H9 (cell line): ENCODE data around the gene CD79B. TPM values are rescaled to one million over a fixed set of nuclear protein-coding genes. Genes with fewer than 3 reads are reported as not detected.

Experiments used
- DNase-seq: peaks from one replicate; pipeline ENCODE4 v3.0.0-alpha.2; 2017
- H2AFZ ChIP-seq: one replicate; pipeline ENCODE4 v1.6.1; 2013; ENCODE audit warnings: mild to moderate bottlenecking, low read length, control low read depth, moderate library complexity
- H2AK5ac ChIP-seq: 2 replicates; pipeline ENCODE4 v1.6.1; 2013; ENCODE audit warnings: low read length, control low read depth, mixed read lengths; ENCODE audit not compliant: insufficient read length
- H2BK120ac ChIP-seq: one replicate; pipeline ENCODE4 v1.6.1; 2013; ENCODE audit warnings: low read depth, mild to moderate bottlenecking, low read length, control low read depth, inconsistent platforms; ENCODE audit not compliant: poor library complexity, severe bottlenecking
- H2BK12ac ChIP-seq: 2 replicates; pipeline ENCODE4 v1.6.1; 2013; ENCODE audit warnings: low read length, control low read depth, mixed read lengths, low read depth; ENCODE audit not compliant: insufficient read length
- H2BK15ac ChIP-seq: 2 replicates; pipeline ENCODE4 v1.6.1; 2013; ENCODE audit warnings: low read depth, low read length, control low read depth
- H2BK20ac ChIP-seq: one replicate; pipeline ENCODE4 v1.6.1; 2013; ENCODE audit warnings: low read depth, mild to moderate bottlenecking, low read length, control low read depth, inconsistent platforms; ENCODE audit not compliant: poor library complexity, severe bottlenecking
- H2BK5ac ChIP-seq: 2 replicates; pipeline ENCODE4 v1.6.1; 2013; ENCODE audit warnings: low read length, control low read depth, mixed read lengths; ENCODE audit not compliant: insufficient read length
- H3K14ac ChIP-seq: 2 replicates; pipeline ENCODE4 v1.6.1; 2013; ENCODE audit warnings: low read length, control low read depth; ENCODE audit not compliant: insufficient read depth
- H3K18ac ChIP-seq: 2 replicates; pipeline ENCODE4 v1.6.1; 2013; ENCODE audit warnings: low read depth, mild to moderate bottlenecking, mixed read lengths, low read length, control low read depth; ENCODE audit not compliant: insufficient read length
- H3K23ac ChIP-seq: 2 replicates; pipeline ENCODE4 v1.6.1; 2013; ENCODE audit warnings: low read length, control low read depth, mixed read lengths, low read depth; ENCODE audit not compliant: insufficient read length
- H3K23me2 ChIP-seq: 2 replicates; pipeline ENCODE4 v1.6.1; 2013; ENCODE audit warnings: low read depth, mild to moderate bottlenecking, mixed read lengths, low read length, control low read depth; ENCODE audit not compliant: insufficient read length, poor library complexity, severe bottlenecking
- H3K27ac ChIP-seq: 2 replicates; pipeline ENCODE4 v1.5.1; 2013; ENCODE audit warnings: low read length, control low read depth, mixed read lengths, low read depth; ENCODE audit not compliant: insufficient read length
- H3K27me3 ChIP-seq: 2 replicates; pipeline ENCODE4 v1.6.1; 2013; ENCODE audit warnings: low read length, control low read depth, inconsistent platforms; ENCODE audit not compliant: insufficient read depth
- H3K4ac ChIP-seq: 2 replicates; pipeline ENCODE4 v1.6.1; 2013; ENCODE audit warnings: low read depth, mild to moderate bottlenecking, control low read depth, inconsistent platforms, low read length, moderate library complexity
- H3K4me1 ChIP-seq: 2 replicates; pipeline ENCODE4 v1.6.1; 2013; ENCODE audit warnings: low read length, control low read depth, inconsistent platforms; ENCODE audit not compliant: insufficient read depth
- H3K4me2 ChIP-seq: 2 replicates; pipeline ENCODE4 v1.6.1; 2013; ENCODE audit warnings: low read length, control low read depth, mixed read lengths; ENCODE audit not compliant: insufficient read length, insufficient read depth
- H3K56ac ChIP-seq: 2 replicates; pipeline ENCODE4 v1.6.1; 2013; ENCODE audit warnings: low read depth, mild to moderate bottlenecking, mixed read lengths, low read length, control low read depth; ENCODE audit not compliant: insufficient read length
- H3K79me1 ChIP-seq: 2 replicates; pipeline ENCODE4 v1.6.1; 2013; ENCODE audit warnings: low read depth, mild to moderate bottlenecking, moderate library complexity, low read length, control low read depth, inconsistent platforms; ENCODE audit not compliant: insufficient read depth, poor library complexity, severe bottlenecking
- H3K79me2 ChIP-seq: 2 replicates; pipeline ENCODE4 v1.6.1; 2013; ENCODE audit warnings: low read length, control low read depth, inconsistent platforms; ENCODE audit not compliant: insufficient read depth
- H3K9ac ChIP-seq: 2 replicates; pipeline ENCODE4 v1.6.1; 2013; ENCODE audit warnings: low read length, control low read depth, mixed read lengths; ENCODE audit not compliant: insufficient read length; ENCODE audit errors: extremely low read depth
- H3K9me3 ChIP-seq: one replicate; pipeline ENCODE4 v1.6.1; 2013; ENCODE audit warnings: low read depth, low read length, inconsistent platforms; ENCODE audit not compliant: control insufficient read depth
- H3T11ph ChIP-seq: one replicate; pipeline ENCODE4 v1.6.1; 2013; ENCODE audit warnings: mild to moderate bottlenecking, low read length, control low read depth, inconsistent platforms
- H4K20me1 ChIP-seq: one replicate; pipeline ENCODE4 v1.6.1; 2013; ENCODE audit not compliant: control insufficient read depth, insufficient read length, insufficient read depth
- H4K5ac ChIP-seq: 2 replicates; pipeline ENCODE4 v1.6.1; 2013; ENCODE audit warnings: low read depth, mild to moderate bottlenecking, mixed read lengths, low read length, control low read depth; ENCODE audit not compliant: insufficient read length
- H4K8ac ChIP-seq: replicated peaks from 2 replicates; pipeline ENCODE4 v1.6.1; 2013; ENCODE audit warnings: low read length, control low read depth, mixed read lengths, low read depth; ENCODE audit not compliant: insufficient read length
- H4K91ac ChIP-seq: 2 replicates; pipeline ENCODE4 v1.6.1; 2013; ENCODE audit warnings: low read depth, mild to moderate bottlenecking, moderate library complexity, mixed read lengths, low read length, control low read depth; ENCODE audit not compliant: insufficient read length
- H3K27ac Mint-ChIP-seq, 3 experiments: 2 replicates in 2 of 3; 3 replicates in 1 of 3; pipeline ENCODE4 v1.8.0; 2020 to 2021; ENCODE audit warnings: mixed read lengths in 3 of 3, mild to moderate bottlenecking in 1 of 3, moderate library complexity in 1 of 3
- H3K27me3 Mint-ChIP-seq: 2 replicates; pipeline ENCODE4 v1.8.0; 2021; ENCODE audit warnings: low read depth, mild to moderate bottlenecking, moderate library complexity, mixed read lengths
- H3K36me3 Mint-ChIP-seq, 3 experiments: 2 replicates in 2 of 3; 3 replicates in 1 of 3; pipeline ENCODE4 v1.8.0; 2020 to 2021; ENCODE audit warnings: low read depth in 3 of 3, mixed read lengths in 3 of 3; ENCODE audit not compliant: insufficient read depth in 1 of 3
- H3K4me1 Mint-ChIP-seq, 2 experiments: 2 replicates each; pipeline ENCODE4 v1.8.0; 2020; ENCODE audit warnings: mixed read lengths in 2 of 2
- H3K4me3 Mint-ChIP-seq, 2 experiments: 2 replicates in 1 of 2; 3 replicates in 1 of 2; pipeline ENCODE4 v1.8.0; 2020 to 2021; ENCODE audit warnings: mild to moderate bottlenecking in 2 of 2, mixed read lengths in 2 of 2, moderate library complexity in 1 of 2
- H3K9me3 Mint-ChIP-seq, 2 experiments: 2 replicates in 1 of 2; 3 replicates in 1 of 2; pipeline ENCODE4 v1.8.0; 2020; ENCODE audit warnings: mild to moderate bottlenecking in 2 of 2, mixed read lengths in 2 of 2, moderate library complexity in 1 of 2
- CTCF ChIP-seq: fragments of 200-600 bp; sonication (generic); conservative IDR thresholded peaks from 3 replicates; pipeline ENCODE4 v1.8.0; 2021; ENCODE audit warnings: antibody characterized with exemption, mild to moderate bottlenecking
- WGBS: extraction: QIAGEN DNeasy Blood & Tissue Kit; methylation state at CpG from one replicate; pipeline ENCODE4 v1.1.7; 2013; ENCODE audit warnings: missing lambda C conversion rate, low lambda C conversion rate, mixed read lengths; ENCODE audit not compliant: insufficient read length; ENCODE audit errors: extremely low coverage; 5-methylcytosine and 5-hydroxymethylcytosine counted together
- total RNA-seq: library from RNA; stranded (reverse); gene quantifications from 2 replicates; pipeline ENCODE4 v1.2.1, GENCODE V29; 2021

The CD79B gene
- total RNA-seq, 1 experiment from 2014 or later: 0.96 TPM

- Histone ChIP-seq H2BK120ac (no peak overlapping the region), H3K9me3 (no peaks in the 10 kb centered on the region), H3K56ac (no peak overlapping the region), H4K20me1 (no peaks in the 10 kb centered on the region), H3T11ph (no peak overlapping the region), H2BK20ac (no peak overlapping the region), H3K4me1 (no peaks in the 10 kb centered on the region), H2AFZ (no peak overlapping the region), H3K4ac (no peak overlapping the region), H3K4me2 (no peak overlapping the region), H3K79me2 (no peaks in the 10 kb centered on the region), H3K79me1 (no peaks in the 10 kb centered on the region), H3K23ac (no peak overlapping the region), H4K91ac (no peak overlapping the region), H3K27ac (no peak overlapping the region), H3K27me3 (no peaks in the 10 kb centered on the region), H2BK5ac (no peak overlapping the region), H2BK12ac (no peak overlapping the region), H3K18ac (no peak overlapping the region), H2AK5ac (no peak overlapping the region), H4K8ac (no peak overlapping the region), H4K5ac (no peak overlapping the region), H2BK15ac (no peak overlapping the region), H3K9ac (no peak overlapping the region), H3K14ac (no peak overlapping the region), H3K23me2 (no peaks in the 10 kb centered on the region)
- Mint-ChIP-seq H3K4me3 (no peak overlapping the region), H3K27me3 (no peaks in the 10 kb centered on the region), H3K36me3 (peaks cover 0 to 4% (median 2%) of the 10 kb centered on the region in 3 experiments; a peak in 4 of 7 replicates), H3K4me1 (peaks cover 2 to 6% of the 10 kb centered on the region in 2 experiments; a peak in 2 of 4 replicates), H3K27ac (peak overlapping the region in 1 of 3 experiments; percentile 40; a peak in 1 of 7 replicates), H3K9me3 (no peaks in the 10 kb centered on the region)
- no peak for DNase-seq
- no CpG with 5 or more reads among the region's 9 CpGs for WGBS
- no peak for TF ChIP-seq CTCF
Measured at GRCh38 chr17:63948521-63948920, 16.4 kb upstream of the CD79B start.
